Stimulated activated naive CD4-positive, alpha-beta T cell treated with Interleukin-2 at 50 U/mL for 16 hours (primary cell): Measurements from ENCODE around the gene TMEM98.
"Not testable (repeated sequence)": the region's sequence is repeated elsewhere in the genome, so short reads cannot be mapped to it uniquely, and the experiment has no call there.

Source experiments
- DNase-seq: peaks from one replicate; lab custom pipeline; 2025; lab: John Stamatoyannopoulos, UW

Gene TMEM98

DNA sequence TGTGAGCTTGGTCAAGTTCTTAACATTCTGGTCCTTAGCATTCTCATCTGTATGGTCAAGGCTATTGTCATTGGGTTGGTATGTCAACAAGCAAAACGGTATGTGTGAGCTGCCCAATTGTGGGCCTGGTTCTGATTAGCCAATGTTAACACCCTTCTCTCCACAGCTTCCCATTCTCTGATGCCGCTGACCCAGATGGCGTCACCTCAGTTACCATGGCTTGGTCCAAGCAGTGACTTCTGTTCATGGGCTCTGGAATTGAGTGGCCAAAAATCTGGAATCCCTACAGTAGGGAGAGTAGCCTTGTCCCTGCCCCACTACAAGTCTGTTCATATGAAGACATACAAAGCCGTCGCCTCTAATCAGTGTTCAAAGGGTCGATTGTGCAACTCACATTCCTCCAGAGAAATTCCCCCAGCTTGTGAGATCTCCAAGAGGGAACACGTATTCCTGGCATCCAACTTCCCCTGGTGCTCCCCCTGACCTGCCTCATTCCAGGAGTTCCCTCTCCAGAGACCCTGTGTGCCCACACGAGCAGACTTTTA, 15.8 kb downstream of the TMEM98 start:
- DNase-seq = no peak

DNA sequence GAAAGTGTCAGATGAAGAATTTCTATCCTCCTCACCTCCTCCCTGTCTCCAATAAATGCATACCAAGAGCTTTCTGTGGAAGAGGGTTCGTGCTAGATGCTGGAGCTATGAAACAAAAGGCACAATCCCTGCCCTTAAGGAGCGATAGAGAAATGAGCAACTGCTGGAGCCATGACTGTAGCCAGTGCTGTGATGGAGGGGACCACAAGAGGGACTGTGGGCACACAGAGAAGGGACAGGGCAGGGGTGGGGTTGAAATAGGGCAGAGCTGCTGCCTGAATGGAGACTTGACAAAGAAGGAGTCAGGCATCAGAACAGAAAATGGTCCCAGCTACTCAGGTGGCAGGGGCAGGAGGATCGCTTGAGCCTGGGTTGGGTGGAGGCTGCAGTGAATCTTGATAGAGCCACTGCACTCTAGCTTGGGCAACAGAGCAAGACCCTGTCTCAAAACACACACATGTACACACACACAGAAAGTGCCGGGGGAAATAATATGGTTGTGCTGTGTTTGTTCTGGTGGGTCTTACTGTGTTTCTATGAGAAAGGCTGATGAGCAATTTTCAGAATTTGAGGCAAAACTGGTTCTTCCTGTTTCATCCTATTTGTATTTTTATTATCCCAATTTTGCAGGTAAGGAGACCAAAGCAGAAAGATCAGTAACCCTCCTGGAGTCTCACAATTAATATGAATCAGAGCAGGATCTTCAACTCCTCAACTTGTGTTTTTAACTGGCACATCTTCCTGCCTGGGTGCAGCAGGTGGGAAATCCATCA, 16.5 kb downstream of the TMEM98 start:
- no peak for DNase-seq

DNA sequence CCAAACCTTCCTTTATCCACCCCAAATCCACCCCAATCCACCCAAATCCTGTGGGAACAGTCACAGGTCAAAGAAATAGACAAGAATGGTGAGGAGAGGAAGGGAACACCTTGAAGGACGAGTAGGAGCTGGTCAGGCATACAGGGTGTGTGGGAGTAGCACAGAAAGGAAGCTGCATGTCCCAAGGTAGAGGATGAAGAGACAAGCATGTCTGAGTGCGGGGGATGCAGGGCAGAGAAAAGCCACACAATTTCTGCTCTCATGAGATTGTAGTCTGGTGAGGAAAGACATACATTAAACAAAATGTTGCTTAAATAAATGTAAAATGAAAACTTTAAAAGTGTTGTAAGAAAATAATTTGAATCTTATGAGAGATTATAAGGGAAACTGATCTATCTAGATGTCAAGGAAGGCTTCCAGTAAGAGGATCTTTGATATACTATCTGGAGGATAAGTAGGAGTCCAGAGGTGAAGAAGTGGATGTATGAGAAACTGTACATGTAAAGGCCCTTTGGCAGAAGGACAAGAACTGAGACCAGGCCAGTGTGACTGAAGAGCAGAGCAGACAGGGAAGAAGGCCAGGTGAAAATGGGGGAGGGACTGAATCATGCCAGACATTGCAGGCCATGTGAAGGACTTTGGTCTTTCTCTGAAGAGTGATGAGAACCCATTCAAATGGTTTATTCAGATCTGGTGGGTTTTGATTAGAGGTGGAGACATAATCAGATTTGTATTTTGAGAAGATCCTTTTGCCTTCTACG, 18.6 kb downstream of the TMEM98 start:
- no peak for DNase-seq

DNA sequence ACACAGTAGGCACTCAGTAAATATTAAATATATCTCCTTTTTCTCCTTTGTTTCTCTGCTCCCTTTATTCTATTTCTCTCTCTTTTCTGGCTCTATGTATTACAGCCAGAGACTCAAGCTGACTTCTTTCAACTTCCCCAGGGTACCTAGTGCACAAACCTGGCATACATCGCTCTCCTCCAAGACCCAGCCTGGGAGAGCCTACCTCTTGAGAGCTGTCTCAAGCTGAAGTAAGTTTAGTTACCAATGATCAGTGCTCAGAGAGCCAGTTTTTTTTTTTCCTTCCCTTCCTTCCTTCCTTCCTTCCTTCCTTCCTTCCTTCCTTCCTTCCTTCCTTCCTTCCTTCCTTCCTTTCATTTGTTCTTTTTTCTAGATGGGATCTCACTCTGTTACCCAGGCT, 19.8 kb downstream of the TMEM98 start:
- no peak for DNase-seq

DNA sequence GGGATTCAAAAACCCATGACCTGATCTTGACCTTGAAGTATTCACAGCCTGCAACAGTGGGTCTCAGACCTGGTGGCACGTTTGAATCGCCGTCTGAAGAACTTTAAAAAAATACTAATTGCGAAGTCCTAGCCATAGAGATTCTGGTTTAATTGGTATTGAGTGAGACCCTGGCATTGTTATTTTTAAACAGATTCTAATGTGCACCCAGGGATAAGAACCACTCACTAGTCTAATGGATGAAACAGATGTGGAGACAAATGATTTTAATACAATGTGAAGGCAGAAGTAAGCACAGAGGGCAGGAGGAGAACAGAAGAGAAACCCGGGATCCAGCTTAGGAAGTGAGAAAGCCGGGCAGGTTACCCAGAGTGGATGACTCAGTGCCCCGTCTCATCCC, 21.2 kb downstream of the TMEM98 start:
- DNase-seq = no peak

DNA sequence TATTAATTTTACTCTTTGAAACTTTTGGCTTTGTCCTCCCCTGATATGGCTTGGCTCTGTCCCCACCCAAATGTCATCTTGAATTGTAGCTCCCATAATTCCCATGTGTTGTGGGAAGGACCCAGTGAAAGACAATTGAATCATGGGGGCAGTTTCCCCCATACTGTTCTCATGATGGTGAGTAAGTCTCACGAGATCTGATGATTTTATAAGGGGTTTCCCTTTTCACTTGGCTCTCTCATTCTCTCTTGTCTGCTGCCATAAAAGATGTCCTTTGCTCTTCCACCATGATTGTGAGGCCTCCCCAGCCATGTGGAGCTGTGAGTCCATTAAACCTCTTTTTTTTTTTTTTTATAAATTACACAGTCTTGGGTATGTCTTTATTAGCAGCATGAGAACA, 24.5 kb downstream of the TMEM98 start:
- DNase-seq = not testable (repeated sequence)

DNA sequence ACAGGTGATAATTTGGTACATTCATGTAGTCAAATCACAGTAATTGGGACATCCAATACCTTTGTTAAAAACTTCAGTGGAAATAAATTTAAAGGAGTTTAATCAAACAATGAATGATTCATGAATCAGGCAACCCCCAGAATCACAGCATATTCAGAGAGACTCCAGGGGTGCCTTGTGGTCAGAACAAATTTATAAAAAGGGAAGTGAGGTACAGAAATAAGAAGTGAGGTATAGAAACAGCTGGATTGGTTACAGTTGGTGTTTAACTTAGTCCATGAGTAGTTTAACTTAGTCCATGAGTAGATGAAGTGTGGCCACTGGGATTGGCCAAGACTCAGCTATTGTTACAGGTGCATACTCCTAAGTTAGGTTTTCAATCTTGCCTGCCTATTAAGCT, 25.1 kb downstream of the TMEM98 start:
- no peak for DNase-seq

DNA sequence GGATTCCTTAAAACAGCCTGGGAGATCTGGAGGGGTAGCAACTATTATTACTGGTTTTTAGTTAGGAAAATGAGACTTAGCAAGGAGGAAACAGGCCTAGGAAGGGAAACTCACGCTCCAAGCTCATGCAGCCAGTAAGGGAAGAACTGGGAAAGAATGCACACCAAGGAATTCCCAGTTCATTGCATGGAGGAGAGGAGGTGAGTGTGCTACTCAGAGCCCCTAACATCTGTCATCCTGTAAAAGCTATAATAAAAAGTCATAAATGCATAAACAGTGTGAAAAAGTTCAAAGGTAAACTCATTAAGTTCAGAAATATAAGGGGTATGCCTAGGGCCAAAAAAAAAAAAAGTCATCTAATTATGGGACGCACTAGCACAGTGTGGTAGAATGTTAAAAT, 25.9 kb downstream of the TMEM98 start:
- no peak for DNase-seq

DNA sequence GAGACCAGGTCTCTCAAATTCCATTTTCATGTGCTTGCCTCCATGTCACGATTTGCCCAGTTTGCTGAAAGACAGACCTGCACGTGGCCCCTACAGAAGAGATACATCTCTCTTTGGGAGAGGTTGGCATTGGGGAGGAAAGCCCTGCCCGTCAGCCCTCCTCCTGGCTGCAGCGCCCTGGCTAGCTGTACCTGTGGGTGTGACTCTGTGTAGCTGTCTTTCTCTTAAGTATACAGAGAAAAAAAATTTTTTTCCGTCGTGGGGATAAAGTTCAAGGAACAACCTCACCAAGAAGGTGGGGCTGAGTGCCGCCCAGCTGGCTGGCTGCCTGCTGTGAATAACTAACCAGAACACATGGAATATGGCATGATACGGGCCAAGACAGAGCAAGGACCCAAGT, 26.5 kb downstream of the TMEM98 start:
- no peak for DNase-seq

DNA sequence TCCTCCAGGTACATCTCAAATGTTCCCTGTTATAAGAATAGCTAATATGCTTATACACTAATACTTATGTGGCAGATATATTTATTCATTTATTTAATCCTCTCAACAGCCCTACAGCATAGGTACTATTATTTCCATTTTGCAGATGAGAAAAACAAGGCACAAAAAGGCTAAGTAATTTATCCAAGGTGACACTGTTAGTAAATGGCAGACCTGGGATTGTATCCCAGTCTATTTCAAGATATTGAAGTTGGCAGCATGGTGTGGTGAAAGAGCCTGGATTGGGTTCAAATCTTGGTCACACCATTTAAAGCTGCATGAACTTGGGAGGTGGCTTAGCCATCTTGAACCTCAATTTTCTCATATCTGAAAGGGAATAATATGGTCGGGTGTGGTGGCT, 27.2 kb downstream of the TMEM98 start:
- no peak for DNase-seq

DNA sequence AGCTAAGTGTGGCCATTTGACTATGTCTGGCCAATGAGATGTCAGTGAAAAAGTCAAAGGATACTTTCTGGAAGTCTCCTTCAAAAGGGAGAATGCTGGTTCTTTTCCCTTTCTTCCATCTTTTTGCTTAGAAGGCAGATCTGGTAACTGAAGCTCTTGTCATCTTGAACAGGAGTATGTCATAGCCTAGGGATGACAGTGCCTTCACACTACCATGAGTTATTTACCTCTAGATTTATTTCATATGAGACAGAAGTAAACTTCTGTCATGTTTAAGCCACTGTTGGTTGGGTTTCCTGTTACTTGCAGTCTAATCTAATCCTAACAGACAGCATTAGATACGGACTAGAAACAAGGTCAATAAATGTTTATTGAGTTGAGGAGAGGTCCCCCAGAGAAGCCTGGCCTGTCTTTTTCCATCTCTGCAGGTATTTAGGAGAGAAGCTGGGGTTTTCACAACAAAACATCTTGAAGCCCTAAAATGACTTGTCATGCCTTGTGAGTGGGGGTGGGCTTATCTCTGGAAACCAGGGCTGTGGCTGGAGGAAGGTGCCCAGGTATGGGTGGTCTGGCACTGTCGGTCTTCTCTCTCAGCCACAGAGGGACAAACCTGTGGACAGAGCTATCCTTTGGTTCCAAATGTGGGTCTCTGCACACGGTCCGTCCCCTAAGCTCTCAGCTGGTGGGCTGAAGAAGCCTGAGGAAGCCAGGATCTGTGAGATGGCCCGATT, 28.5 kb downstream of the TMEM98 start:
- no peak for DNase-seq

DNA sequence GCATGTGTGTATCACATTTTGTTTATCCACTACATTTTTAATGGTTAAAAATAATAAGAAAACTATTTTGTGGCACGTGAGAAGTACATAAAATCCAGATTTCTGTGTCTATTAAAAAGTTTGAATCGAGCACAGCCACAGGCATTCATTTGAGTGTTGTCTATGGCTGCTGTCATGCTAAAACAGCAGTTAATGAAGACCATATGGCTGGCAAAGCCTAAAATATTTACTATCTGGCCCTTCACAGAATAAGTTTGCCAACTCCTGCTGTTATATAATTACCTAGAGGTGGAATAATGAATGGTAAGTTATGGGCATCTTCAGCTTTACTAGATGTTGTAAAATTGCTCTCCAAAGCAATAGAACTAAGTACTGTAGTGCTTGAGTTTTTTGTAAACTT, 30.5 kb downstream of the TMEM98 start:
- no peak for DNase-seq

DNA sequence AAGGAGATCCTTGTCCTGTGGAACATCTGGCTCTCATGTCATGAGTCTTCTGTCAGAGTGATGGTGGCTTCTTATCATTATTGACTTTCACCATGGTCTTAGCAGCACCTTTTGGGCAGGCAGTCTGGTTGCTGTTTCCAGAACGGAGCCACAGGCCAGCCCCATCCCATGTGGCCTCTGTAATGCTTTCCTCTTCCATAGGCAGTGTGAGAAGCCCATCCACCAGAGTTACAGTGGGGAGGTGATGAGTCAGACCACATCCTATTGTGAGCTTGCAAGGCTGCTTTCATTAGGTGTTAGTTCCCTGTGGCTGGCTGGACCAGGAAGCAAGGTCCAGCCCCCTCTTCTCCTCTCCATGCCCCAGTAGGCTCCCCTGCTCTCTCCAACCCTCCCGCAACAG, 32.9 kb downstream of the TMEM98 start:
- no peak for DNase-seq

DNA sequence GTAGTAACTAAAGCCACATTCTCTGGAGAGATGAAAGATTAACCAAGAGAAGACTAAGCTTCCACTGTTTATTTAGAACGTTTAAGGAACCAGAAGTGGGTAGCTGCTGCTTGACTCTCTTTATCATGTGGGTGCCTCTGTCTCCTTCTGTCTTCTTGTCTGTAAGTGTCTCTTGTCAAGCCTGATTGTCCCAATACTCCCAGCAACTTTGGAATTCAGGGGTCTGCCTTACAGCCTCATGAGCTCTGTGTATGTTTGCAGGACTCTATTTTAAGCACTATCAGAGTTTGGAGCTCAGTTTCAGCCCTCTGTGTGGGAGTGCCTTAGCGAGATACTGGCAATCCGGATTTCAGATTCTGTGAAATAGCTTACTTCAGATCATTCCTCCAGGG, 34.4 kb downstream of the TMEM98 start:
- no peak for DNase-seq

DNA sequence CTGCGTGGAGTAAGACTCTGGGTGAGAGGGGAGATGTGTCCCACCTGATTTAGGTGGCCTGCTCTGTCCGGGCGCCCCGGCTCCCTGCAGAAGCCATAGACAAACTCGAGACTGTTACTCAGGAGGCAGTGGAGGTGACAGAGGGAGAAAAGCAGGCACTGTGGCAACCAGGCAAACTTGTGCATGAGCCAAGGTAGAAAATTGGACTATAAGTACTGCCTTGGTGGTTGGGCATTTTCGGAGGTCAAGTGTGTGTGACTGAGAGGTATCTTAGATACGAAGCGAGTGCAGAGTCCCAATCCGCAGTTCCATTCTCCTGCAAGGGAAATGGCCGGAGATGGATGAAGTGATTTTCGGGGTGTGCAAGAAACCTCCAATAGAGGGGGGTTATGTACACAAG, 36.6 kb downstream of the TMEM98 start:
- no peak for DNase-seq

DNA sequence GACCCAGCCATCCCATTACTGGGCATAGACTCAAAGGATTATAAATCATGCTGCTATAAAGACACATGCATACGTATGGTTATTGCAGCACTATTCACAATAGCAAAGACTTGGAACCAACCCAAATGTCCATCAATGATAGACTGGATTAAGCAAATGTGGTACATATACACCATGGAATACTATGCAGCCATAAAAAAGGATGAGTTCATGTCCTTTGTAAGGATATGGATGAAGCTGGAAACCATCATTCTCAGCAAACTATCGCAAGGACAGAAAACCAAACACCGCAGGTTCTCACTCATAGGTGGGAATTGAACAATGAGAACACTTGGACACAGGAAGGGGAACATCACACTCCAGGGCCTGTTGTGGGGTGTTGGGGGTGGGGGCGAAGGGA, 41.3 kb downstream of the TMEM98 start:
- not testable (repeated sequence) for DNase-seq

DNA sequence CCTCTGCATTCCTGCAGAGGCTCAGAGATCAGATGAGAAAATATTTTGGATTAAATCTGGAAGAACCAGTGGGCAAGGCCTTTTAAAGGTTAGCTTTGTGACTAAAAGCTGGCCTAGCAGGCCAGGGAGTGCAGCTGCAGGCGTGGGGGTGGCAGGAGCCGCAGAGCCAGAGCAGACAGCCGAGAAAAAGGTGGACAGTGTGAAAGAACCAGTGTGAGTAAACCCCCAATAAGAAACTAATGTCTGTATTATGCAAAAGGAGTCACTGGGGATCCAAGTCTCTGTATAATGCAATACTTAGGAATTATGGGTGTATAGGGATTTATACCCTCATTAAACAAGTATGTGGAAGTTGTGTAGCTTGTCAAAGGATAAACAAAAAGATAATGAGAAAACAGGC, 42.3 kb downstream of the TMEM98 start:
- no peak for DNase-seq

DNA sequence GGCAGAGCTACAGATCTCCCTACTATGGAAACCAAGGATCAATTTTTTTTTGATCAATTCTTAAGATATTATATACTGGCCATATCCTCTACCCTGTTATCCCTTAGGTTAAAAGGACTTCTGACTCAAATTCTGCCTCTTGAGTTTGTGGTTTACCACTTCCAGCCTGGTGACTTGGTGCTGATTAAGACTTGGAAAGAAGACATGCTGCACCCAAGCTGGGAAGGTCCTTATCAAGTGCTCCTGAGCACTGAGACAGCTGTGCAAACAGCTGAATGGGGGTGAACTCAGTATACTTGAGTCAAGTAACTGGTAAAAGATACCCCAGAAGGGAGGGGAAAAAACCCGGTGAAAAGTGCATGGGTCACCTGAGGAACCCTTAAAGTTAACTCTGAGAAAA, 43.2 kb downstream of the TMEM98 start:
- no peak for DNase-seq

DNA sequence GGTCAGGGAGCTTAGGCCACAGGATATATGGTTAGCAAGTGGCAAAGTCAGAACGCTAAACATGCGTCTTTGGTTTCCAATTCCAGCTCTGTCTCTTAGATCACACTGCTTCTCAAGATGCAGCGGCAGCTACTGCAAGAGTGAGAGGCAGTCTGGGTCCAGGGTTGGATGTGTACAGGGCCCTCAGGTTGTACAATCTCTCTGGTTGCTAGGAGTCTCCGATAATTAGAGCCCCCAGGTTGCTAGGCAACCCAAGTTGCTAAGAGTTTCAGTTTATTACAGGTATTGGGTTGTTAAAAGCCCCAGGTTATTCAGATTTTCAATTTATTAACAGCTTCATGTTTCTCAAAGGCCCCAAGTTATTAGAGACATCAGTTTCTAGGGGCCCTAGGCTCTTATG, 48.2 kb downstream of the TMEM98 start:
- no peak for DNase-seq

DNA sequence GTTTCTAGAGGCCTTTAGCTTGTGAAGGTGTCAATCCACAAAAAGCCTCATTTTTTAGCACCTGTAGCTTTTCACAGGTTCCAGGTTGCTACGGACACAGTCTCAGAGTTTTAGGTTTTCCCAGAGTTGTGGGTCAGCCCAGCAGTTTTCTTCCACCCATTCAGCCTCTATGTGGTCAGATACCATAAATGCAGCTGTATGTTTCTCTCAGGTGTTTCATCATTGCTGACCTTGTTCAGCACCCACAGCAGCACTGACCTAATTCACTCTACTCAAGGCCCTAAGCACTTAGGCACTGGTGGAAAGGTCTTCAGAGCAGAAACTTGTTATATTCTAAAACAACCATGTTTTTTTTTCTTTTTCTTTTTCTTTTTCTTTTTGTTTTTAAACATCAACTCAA, 48.7 kb downstream of the TMEM98 start:
- no peak for DNase-seq

DNA sequence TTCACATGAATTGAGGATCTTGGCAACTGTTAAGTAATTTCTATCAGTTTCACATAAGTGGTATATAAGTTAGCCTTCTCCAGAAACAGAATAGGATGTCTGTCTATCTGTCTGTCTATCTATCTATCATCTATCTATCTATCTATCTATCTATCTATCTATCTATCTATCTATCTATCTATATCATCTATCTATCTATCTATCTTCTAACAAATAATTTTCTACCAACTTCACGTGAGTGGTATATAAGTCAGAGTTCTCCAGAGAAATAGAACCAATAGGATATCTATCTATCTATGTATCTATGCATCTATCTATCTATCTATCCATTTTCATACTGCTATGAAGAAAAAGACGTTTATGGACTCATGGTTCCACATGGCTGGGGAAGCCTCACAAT, 52.3 kb downstream of the TMEM98 start:
- no peak for DNase-seq

DNA sequence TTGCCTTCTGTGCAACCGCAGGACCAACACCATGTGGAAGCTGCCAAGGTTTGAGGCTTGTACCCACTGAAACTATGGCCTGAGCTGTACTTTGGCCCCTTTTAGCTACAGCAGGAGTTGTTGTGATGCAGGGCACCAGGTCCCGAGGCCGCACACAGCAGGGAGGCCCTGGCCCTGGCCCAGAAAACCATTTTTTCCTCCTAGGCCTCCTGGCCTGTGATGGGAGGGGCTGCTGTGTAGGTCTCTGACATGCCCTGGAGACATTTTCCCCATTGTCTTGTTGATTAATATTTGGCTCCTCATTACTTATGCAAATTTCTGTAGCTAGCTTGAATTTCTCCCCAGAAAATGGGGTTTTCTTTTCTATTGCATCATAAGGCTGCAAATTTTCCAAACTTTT, 53.7 kb downstream of the TMEM98 start:
- DNase-seq = not testable (repeated sequence)
